HCT116 (cell line): ENCODE measurements around the gene RGL3. TPM values are rescaled to one million over a fixed set of nuclear protein-coding genes. Genes with fewer than 3 reads are reported as not detected.

ENCODE experiments used
- ATAC-seq: fragments of 200-7000 bp; cut with Tn5 transposase; 2 replicates; pipeline ENCODE4 v1.9.1; 2020; ENCODE audit warnings: mild to moderate bottlenecking, moderate library complexity
- BruUV-seq: library from RNA; stranded (reverse); fragments of 400-500 nt; replicated peaks from 2 replicates; lab custom pipeline; 2021; lab: Mats Ljungman, UMichigan
- CTCF ChIA-PET: fragments of 300-600 bp; sonication (Branson Sonifier 250); formaldehyde crosslinking; loops from one replicate; lab custom pipeline; 2021; ENCODE audit warnings: antibody characterized with exemption; lab: Charles Lee
- POLR2A ChIA-PET: fragments of 300-600, 350-600 bp; sonication (Branson Sonifier 250); formaldehyde crosslinking; loops from one replicate; lab custom pipeline; 2021; ENCODE audit warnings: antibody characterized with exemption; lab: Charles Lee
- RAD21 ChIA-PET, 2 experiments: fragments of 300-600 bp; sonication (Branson Sonifier 250); formaldehyde crosslinking; loops; one replicate each; lab custom pipeline; 2023; ENCODE audit warnings: low total read pairs in 2 of 2; ENCODE audit not compliant: uncharacterized antibody in 2 of 2, unreplicated experiment in 2 of 2, low non-redundant PET in 1 of 2; lab: Charles Lee
- DNase-seq: peaks from one replicate; pipeline ENCODE4 v3.0.0-alpha.2; 2010; ENCODE audit warnings: low read depth, low spot score
- H2AFZ ChIP-seq: fragments of 200-600 bp; shearing (Covaris generic), sonication (generic); 2 replicates; pipeline ENCODE4 v1.6.1; 2017; ENCODE audit warnings: low read depth, mixed run types, mixed read lengths, antibody characterized with exemption, low read length; ENCODE audit not compliant: poor library complexity, severe bottlenecking
- H3K27ac ChIP-seq: 2 replicates; pipeline ENCODE4 v1.5.1; 2012; ENCODE audit warnings: low read depth, low read length
- H3K27me3 ChIP-seq: fragments of 200-600 bp; sonication (generic); 2 replicates; pipeline ENCODE4 v1.6.1; 2016; ENCODE audit warnings: mixed run types, low read length, mixed read lengths; ENCODE audit not compliant: insufficient read depth
- H3K36me3 ChIP-seq, 2 experiments: fragments of 200-500 bp in 1 of 2; fragments of 200-600 bp in 1 of 2; sonication (Bioruptor generic) in 1 of 2; sonication (generic) in 1 of 2; 2 replicates each; pipeline versions ENCODE4 v1.5.1 to v1.6.1; 2014 to 2016; ENCODE audit warnings: low read length in 2 of 2, inconsistent platforms in 1 of 2, mixed read lengths in 1 of 2, mixed run types in 1 of 2; ENCODE audit not compliant: insufficient read depth in 2 of 2, control insufficient read depth in 1 of 2
- H3K4me1 ChIP-seq, 2 experiments: fragments of 200-600 bp in 1 of 2; sonication (generic) in 1 of 2; 2 replicates each; pipeline versions ENCODE4 v1.5.1 to v1.6.1; 2012 to 2017; ENCODE audit warnings: low read length in 2 of 2, inconsistent platforms in 1 of 2, mild to moderate bottlenecking in 1 of 2, mixed read lengths in 1 of 2, mixed run types in 1 of 2, moderate library complexity in 1 of 2; ENCODE audit not compliant: insufficient read depth in 2 of 2, control insufficient read depth in 1 of 2
- H3K4me2 ChIP-seq: fragments of 200-600 bp; sonication (generic); 2 replicates; pipeline ENCODE4 v1.6.1; 2017; ENCODE audit warnings: mixed run types, low read length, mixed read lengths
- H3K4me3 ChIP-seq, 2 experiments: fragments of 200-600 bp in 1 of 2; sonication (generic) in 1 of 2; replicated peaks in 1 of 2; 2 replicates each; pipeline ENCODE4 v1.5.1; 2011 to 2016; ENCODE audit warnings: low read length in 2 of 2, control low read depth in 1 of 2, low read depth in 1 of 2, mild to moderate bottlenecking in 1 of 2, mixed read lengths in 1 of 2, mixed run types in 1 of 2
- H3K79me2 ChIP-seq: fragments of 200-600 bp; sonication (generic); 2 replicates; pipeline ENCODE4 v1.6.1; 2017; ENCODE audit warnings: mild to moderate bottlenecking, mixed run types, low read length, moderate library complexity, mixed read lengths; ENCODE audit not compliant: insufficient read depth
- H3K9ac ChIP-seq: fragments of 200-600 bp; sonication (generic); 2 replicates; pipeline ENCODE4 v1.6.1; 2016; ENCODE audit warnings: low read length, mixed read lengths
- H3K9me2 ChIP-seq: fragments of 200-600 bp; sonication (generic), shearing (Covaris generic); 2 replicates; pipeline ENCODE4 v1.6.1; 2017; ENCODE audit warnings: mixed run types, mild to moderate bottlenecking, moderate library complexity; ENCODE audit not compliant: insufficient read depth
- H3K9me3 ChIP-seq, 2 experiments: fragments of 200-500 bp in 1 of 2; fragments of 200-600 bp in 1 of 2; sonication (Bioruptor generic) in 1 of 2; sonication (generic) in 1 of 2; 2 replicates each; pipeline ENCODE4 v1.6.1; 2014 to 2017; ENCODE audit warnings: low read length in 2 of 2, mixed read lengths in 2 of 2, inconsistent platforms in 1 of 2, low read depth in 1 of 2, mild to moderate bottlenecking in 1 of 2, mixed run types in 1 of 2, moderate library complexity in 1 of 2; ENCODE audit not compliant: control insufficient read depth in 1 of 2, insufficient read depth in 1 of 2
- H4K20me1 ChIP-seq: fragments of 200-600 bp; sonication (generic), shearing (Covaris generic); 2 replicates; pipeline ENCODE4 v1.6.1; 2017; ENCODE audit warnings: mixed run types, mild to moderate bottlenecking, moderate library complexity; ENCODE audit not compliant: insufficient read depth
- CBX3 ChIP-seq: IDR thresholded peaks from 2 replicates; pipeline ENCODE4 v1.6.1; 2012; ENCODE audit warnings: low read depth
- CEBPB ChIP-seq: IDR thresholded peaks from 2 replicates; pipeline ENCODE4 v1.6.1; 2012; ENCODE audit warnings: low read depth
- EGR1 ChIP-seq: IDR thresholded peaks from 2 replicates; pipeline ENCODE4 v1.6.1; 2012; ENCODE audit warnings: low read depth
- ELF1 ChIP-seq: IDR thresholded peaks from 2 replicates; pipeline ENCODE4 v1.6.1; 2012; ENCODE audit warnings: low read depth, borderline replicate concordance
- EZH2 ChIP-seq: fragments of 200-600 bp; sonication (generic); IDR thresholded peaks from 2 replicates; pipeline ENCODE4 v1.6.1; 2017; ENCODE audit warnings: antibody characterized with exemption, mixed run types
- EZH2phosphoT487 ChIP-seq: fragments of 200-600 bp; IDR thresholded peaks from 2 replicates; pipeline ENCODE4 v1.6.1; 2018; ENCODE audit warnings: antibody characterized with exemption, borderline replicate concordance
- FOSL1 ChIP-seq: IDR thresholded peaks from 2 replicates; pipeline ENCODE4 v1.6.1; 2012; ENCODE audit warnings: low read depth
- JUND ChIP-seq: IDR thresholded peaks from 2 replicates; pipeline ENCODE4 v1.6.1; 2012
- POLR2AphosphoS5 ChIP-seq: IDR thresholded peaks from 2 replicates; pipeline ENCODE4 v1.6.1; 2011; ENCODE audit warnings: mild to moderate bottlenecking, low read depth, low read length, moderate library complexity
- SIN3A ChIP-seq: IDR thresholded peaks from 2 replicates; pipeline ENCODE4 v1.6.1; 2012; ENCODE audit warnings: low read depth
- SRF ChIP-seq: IDR thresholded peaks from 2 replicates; pipeline ENCODE4 v1.6.1; 2012; ENCODE audit warnings: low read depth
- YY1 ChIP-seq: IDR thresholded peaks from 2 replicates; pipeline ENCODE4 v1.6.1; 2011; ENCODE audit warnings: low read length, low read depth, moderate library complexity, mild to moderate bottlenecking; ENCODE audit not compliant: insufficient replicate concordance; ENCODE audit errors: extremely low read depth
- ZNF274 ChIP-seq: fragments of 200-500 bp; sonication (Bioruptor generic); IDR thresholded peaks from 2 replicates; pipeline ENCODE4 v1.6.1; 2014; ENCODE audit warnings: mild to moderate bottlenecking, low read depth, low read length, inconsistent platforms
- intact Hi-C: fragments of 100-400 bp; cut with micrococcal nuclease; formaldehyde crosslinking; loops from 2 replicates; pipeline ENCODE4 v1.10.0; 2022
- total RNA-seq: library from RNA; stranded (reverse); gene quantifications from one replicate; pipeline ENCODE4 v1.2.1, GENCODE V29; 2021; ENCODE audit not compliant: unreplicated experiment
- TF ChIP-seq, protein P1 (sequence below): IDR thresholded peaks from 2 replicates; pipeline ENCODE4 v1.6.1; 2012; ENCODE audit warnings: low read depth
- TF ChIP-seq, protein P2 (sequence below), 3 experiments: fragments of 200-600 bp in 1 of 3; sonication (generic) in 1 of 3; IDR thresholded peaks in 2 of 3; conservative IDR thresholded peaks in 1 of 3; 2 replicates each; pipeline ENCODE4 v1.5.1; 2012 to 2017; ENCODE audit warnings: low read depth in 2 of 3, low read length in 2 of 3, antibody characterized with exemption in 1 of 3, borderline replicate concordance in 1 of 3, control low read depth in 1 of 3, mild to moderate bottlenecking in 1 of 3, mixed read lengths in 1 of 3, mixed run types in 1 of 3, moderate library complexity in 1 of 3; ENCODE audit not compliant: insufficient read depth in 1 of 3
- TF ChIP-seq, protein P3 (sequence below): IDR thresholded peaks from 2 replicates; pipeline ENCODE4 v1.6.1; 2012

Gene RGL3
- total RNA-seq, 1 experiment from 2014 or later, result 99.2 TPM

GRCh38 chr19:11414544-11414943, 4.6 kb downstream of the RGL3 start:
- Histone ChIP-seq H3K4me1 (peaks cover 7 to 18% of the 10 kb centered on the region in 2 experiments), H3K27me3 (no peaks in the 10 kb centered on the region), H2AFZ (no peak overlapping the region), H3K9me2 (no peaks in the 10 kb centered on the region), H3K36me3 (peaks cover 4 to 9% of the 10 kb centered on the region in 2 experiments; a peak in 3 of 4 replicates), H3K9ac (no peak overlapping the region), H4K20me1 (no peaks in the 10 kb centered on the region), H3K27ac (no peak overlapping the region), H3K4me2 (no peak overlapping the region), H3K79me2 (no peaks in the 10 kb centered on the region; the same call in 1 of the 2 replicates), H3K9me3 (no peaks in the 10 kb centered on the region), H3K4me3 (no peak overlapping the region)
- TF ChIP-seq, protein P1, sequence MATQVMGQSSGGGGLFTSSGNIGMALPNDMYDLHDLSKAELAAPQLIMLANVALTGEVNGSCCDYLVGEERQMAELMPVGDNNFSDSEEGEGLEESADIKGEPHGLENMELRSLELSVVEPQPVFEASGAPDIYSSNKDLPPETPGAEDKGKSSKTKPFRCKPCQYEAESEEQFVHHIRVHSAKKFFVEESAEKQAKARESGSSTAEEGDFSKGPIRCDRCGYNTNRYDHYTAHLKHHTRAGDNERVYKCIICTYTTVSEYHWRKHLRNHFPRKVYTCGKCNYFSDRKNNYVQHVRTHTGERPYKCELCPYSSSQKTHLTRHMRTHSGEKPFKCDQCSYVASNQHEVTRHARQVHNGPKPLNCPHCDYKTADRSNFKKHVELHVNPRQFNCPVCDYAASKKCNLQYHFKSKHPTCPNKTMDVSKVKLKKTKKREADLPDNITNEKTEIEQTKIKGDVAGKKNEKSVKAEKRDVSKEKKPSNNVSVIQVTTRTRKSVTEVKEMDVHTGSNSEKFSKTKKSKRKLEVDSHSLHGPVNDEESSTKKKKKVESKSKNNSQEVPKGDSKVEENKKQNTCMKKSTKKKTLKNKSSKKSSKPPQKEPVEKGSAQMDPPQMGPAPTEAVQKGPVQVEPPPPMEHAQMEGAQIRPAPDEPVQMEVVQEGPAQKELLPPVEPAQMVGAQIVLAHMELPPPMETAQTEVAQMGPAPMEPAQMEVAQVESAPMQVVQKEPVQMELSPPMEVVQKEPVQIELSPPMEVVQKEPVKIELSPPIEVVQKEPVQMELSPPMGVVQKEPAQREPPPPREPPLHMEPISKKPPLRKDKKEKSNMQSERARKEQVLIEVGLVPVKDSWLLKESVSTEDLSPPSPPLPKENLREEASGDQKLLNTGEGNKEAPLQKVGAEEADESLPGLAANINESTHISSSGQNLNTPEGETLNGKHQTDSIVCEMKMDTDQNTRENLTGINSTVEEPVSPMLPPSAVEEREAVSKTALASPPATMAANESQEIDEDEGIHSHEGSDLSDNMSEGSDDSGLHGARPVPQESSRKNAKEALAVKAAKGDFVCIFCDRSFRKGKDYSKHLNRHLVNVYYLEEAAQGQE, result no peak
- TF ChIP-seq CBX3 (no peak), FOSL1 (no peak), SIN3A (no peak), JUND (no peak), SRF (no peak), ELF1 (no peak), CEBPB (no peak), ZNF274 (no peak), EGR1 (no peak), POLR2AphosphoS5 (no peak), YY1 (no peak), EZH2phosphoT487 (no peak), EZH2 (no peak)
- TF ChIP-seq, protein P2, sequence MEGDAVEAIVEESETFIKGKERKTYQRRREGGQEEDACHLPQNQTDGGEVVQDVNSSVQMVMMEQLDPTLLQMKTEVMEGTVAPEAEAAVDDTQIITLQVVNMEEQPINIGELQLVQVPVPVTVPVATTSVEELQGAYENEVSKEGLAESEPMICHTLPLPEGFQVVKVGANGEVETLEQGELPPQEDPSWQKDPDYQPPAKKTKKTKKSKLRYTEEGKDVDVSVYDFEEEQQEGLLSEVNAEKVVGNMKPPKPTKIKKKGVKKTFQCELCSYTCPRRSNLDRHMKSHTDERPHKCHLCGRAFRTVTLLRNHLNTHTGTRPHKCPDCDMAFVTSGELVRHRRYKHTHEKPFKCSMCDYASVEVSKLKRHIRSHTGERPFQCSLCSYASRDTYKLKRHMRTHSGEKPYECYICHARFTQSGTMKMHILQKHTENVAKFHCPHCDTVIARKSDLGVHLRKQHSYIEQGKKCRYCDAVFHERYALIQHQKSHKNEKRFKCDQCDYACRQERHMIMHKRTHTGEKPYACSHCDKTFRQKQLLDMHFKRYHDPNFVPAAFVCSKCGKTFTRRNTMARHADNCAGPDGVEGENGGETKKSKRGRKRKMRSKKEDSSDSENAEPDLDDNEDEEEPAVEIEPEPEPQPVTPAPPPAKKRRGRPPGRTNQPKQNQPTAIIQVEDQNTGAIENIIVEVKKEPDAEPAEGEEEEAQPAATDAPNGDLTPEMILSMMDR (IDR thresholded peaks at IDR 0.05 in 2 of 3, conservative IDR thresholded peaks at IDR 0.05 in 1 of 3; ENCODE audit: borderline replicate concordance in 1 of 3, insufficient read depth in 1 of 3, low read depth in 2 of 3, low read length in 2 of 3), result no peak
- TF ChIP-seq, protein P3, sequence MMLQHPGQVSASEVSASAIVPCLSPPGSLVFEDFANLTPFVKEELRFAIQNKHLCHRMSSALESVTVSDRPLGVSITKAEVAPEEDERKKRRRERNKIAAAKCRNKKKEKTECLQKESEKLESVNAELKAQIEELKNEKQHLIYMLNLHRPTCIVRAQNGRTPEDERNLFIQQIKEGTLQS, result no peak
- ChIA-PET CTCF (interaction anchor here (1.7 kb wide), 1 partner anchor 33 kb away, joined by 5 read pairs; no protein-coding TSS in a partner anchor), POLR2A (no interaction called here), RAD21 (no interaction called here)
- DNase-seq (no peak), ATAC-seq (no peak)
- no TSS peak for BruUV-seq
- intact Hi-C loops, result no loop called here
